HG02759 (cell line): ENCODE measurements around the gene LCTL.
A peak's percentile ranks its signal among the peaks of the same experiment; 100 is the strongest.
"Not testable (repeated sequence)": the region's sequence is repeated elsewhere in the genome, so short reads cannot be mapped to it uniquely, and the experiment has no call there.

ENCODE experiments used
- ATAC-seq: cut with Tn5 transposase; IDR thresholded peaks from one replicate; pipeline ENCODE4 v1.9.1; 2021; ENCODE audit warnings: mild to moderate bottlenecking, moderate library complexity; ENCODE audit not compliant: unreplicated experiment

LCTL gene

GRCh38 chr15:66591322-66591862 is 25.6 kb upstream of the LCTL start:
- no peak for ATAC-seq

- ATAC-seq: no peak
Measured at GRCh38 chr15:66590435-66590834, 24.6 kb upstream of the LCTL start.

- not testable (repeated sequence) for ATAC-seq
Measured at GRCh38 chr15:66589429-66589828, 23.6 kb upstream of the LCTL start.

- ATAC-seq: no peak
Measured at GRCh38 chr15:66588971-66589370, 23.2 kb upstream of the LCTL start.

- ATAC-seq: no peak
Measured at GRCh38 chr15:66588537-66588936, 22.7 kb upstream of the LCTL start.

GRCh38 chr15:66587749-66588148 is 22.0 kb upstream of the LCTL start:
- no peak for ATAC-seq

- ATAC-seq: no peak
Measured at GRCh38 chr15:66587020-66587419, 21.2 kb upstream of the LCTL start.

- no peak for ATAC-seq
Measured at GRCh38 chr15:66586155-66586976, 20.6 kb upstream of the LCTL start.

GRCh38 chr15:66581972-66582537 is 16.3 kb upstream of the LCTL start:
- no peak for ATAC-seq

- ATAC-seq: no peak
Measured at GRCh38 chr15:66580643-66581042, 14.8 kb upstream of the LCTL start.

- ATAC-seq: no peak
Measured at GRCh38 chr15:66578286-66578875, 12.6 kb upstream of the LCTL start.

- ATAC-seq: no peak
Measured at GRCh38 chr15:66574596-66574950, 8.8 kb upstream of the LCTL start.

GRCh38 chr15:66573719-66574595 is 8.2 kb upstream of the LCTL start:
- no peak for ATAC-seq

- ATAC-seq: no peak
Measured at GRCh38 chr15:66573348-66573718, 7.5 kb upstream of the LCTL start.

GRCh38 chr15:66572146-66572545 is 6.3 kb upstream of the LCTL start:
- no peak for ATAC-seq

GRCh38 chr15:66570842-66571478 is 5.2 kb upstream of the LCTL start:
- no peak for ATAC-seq

- ATAC-seq: no peak
Measured at GRCh38 chr15:66570327-66570726, 4.5 kb upstream of the LCTL start.

GRCh38 chr15:66569461-66570137 is 3.8 kb upstream of the LCTL start:
- no peak for ATAC-seq

- no peak for ATAC-seq
Measured at GRCh38 chr15:66567897-66568296, 2.1 kb upstream of the LCTL start.

GRCh38 chr15:66566963-66567531 is 1.2 kb upstream of the LCTL start:
- ATAC-seq: peak; percentile 45
